GM19467 (cell line): ENCODE data around the gene PRDM16.

Experiments used
- ATAC-seq: cut with Tn5 transposase; IDR thresholded peaks from one replicate; pipeline ENCODE4 v1.9.1; 2021; ENCODE audit warnings: mild to moderate bottlenecking, moderate library complexity; ENCODE audit not compliant: unreplicated experiment

The PRDM16 gene

GRCh38 chr1:3176028-3176427 is 107.0 kb downstream of the PRDM16 start:
- ATAC-seq, result no peak

- no peak for ATAC-seq
These were observed 107.8 kb downstream of the PRDM16 start for GRCh38 chr1:3176820-3177219.

- ATAC-seq, result no peak
These were observed 109.3 kb downstream of the PRDM16 start for GRCh38 chr1:3178279-3178678.

GRCh38 chr1:3179471-3179870 is 110.5 kb downstream of the PRDM16 start:
- ATAC-seq, result no peak

GRCh38 chr1:3180915-3181314 is 111.9 kb downstream of the PRDM16 start:
- ATAC-seq, result no peak

- no peak for ATAC-seq
These were observed 113.0 kb downstream of the PRDM16 start for GRCh38 chr1:3181956-3182355.

GRCh38 chr1:3183411-3183810 is 114.4 kb downstream of the PRDM16 start:
- ATAC-seq, result no peak

GRCh38 chr1:3183813-3184212 is 114.8 kb downstream of the PRDM16 start:
- ATAC-seq, result no peak

- ATAC-seq, result no peak
These were observed 115.7 kb downstream of the PRDM16 start for GRCh38 chr1:3184666-3185065.

GRCh38 chr1:3185896-3186525 is 117.0 kb downstream of the PRDM16 start:
- no peak for ATAC-seq

GRCh38 chr1:3186526-3186921 is 117.5 kb downstream of the PRDM16 start:
- no peak for ATAC-seq

- ATAC-seq, result no peak
These were observed 118.6 kb downstream of the PRDM16 start for GRCh38 chr1:3187415-3188149.

- no peak for ATAC-seq
These were observed 119.4 kb downstream of the PRDM16 start for GRCh38 chr1:3188150-3188971.

- no peak for ATAC-seq
These were observed 121.4 kb downstream of the PRDM16 start for GRCh38 chr1:3190256-3191041.

- no peak for ATAC-seq
These were observed 123.4 kb downstream of the PRDM16 start for GRCh38 chr1:3192361-3192760.

- ATAC-seq, result no peak
These were observed 123.8 kb downstream of the PRDM16 start for GRCh38 chr1:3192825-3193224.

- ATAC-seq, result no peak
These were observed 124.8 kb downstream of the PRDM16 start for GRCh38 chr1:3193811-3194210.

- no peak for ATAC-seq
These were observed 125.9 kb downstream of the PRDM16 start for GRCh38 chr1:3194760-3195479.

GRCh38 chr1:3195480-3195815 is 126.4 kb downstream of the PRDM16 start:
- no peak for ATAC-seq

- ATAC-seq, result no peak
These were observed 127.0 kb downstream of the PRDM16 start for GRCh38 chr1:3195966-3196515.
